H1 (cell line): ENCODE data around the gene FUT6. TPM values are rescaled to one million over a fixed set of nuclear protein-coding genes. Genes with fewer than 3 reads are reported as not detected.

Source experiments
- BRCA1 ChIP-seq: IDR thresholded peaks from 2 replicates; pipeline ENCODE4 v1.6.1; 2012; ENCODE audit warnings: low read depth, low read length, improper control_type of control experiment
- E2F6 ChIP-seq: IDR thresholded peaks from 2 replicates; pipeline ENCODE4 v1.6.1; 2012; ENCODE audit warnings: inconsistent platforms
- HDAC2 ChIP-seq, 2 experiments: fragments of 300-600 bp in 1 of 2; sonication (generic) in 1 of 2; IDR thresholded peaks; 2 replicates each; pipeline ENCODE4 v1.6.1; 2011 to 2012; ENCODE audit warnings: low read depth in 2 of 2, low read length in 2 of 2, mild to moderate bottlenecking in 2 of 2, moderate library complexity in 2 of 2, borderline replicate concordance in 1 of 2, inconsistent platforms in 1 of 2
- KDM1A ChIP-seq: fragments of 200-600, 300-600 bp; sonication (generic); IDR thresholded peaks from 2 replicates; pipeline ENCODE4 v1.7.1; 2016; ENCODE audit warnings: mild to moderate bottlenecking, low read length, borderline replicate concordance
- RNF2 ChIP-seq: fragments of 200-900, 300-1000 bp; sonication (generic); IDR thresholded peaks from 2 replicates; pipeline ENCODE4 v1.7.1; 2016; ENCODE audit warnings: borderline replicate concordance, low read depth, mild to moderate bottlenecking, antibody characterized with exemption, low read length; ENCODE audit not compliant: poor library complexity, severe bottlenecking; ENCODE audit errors: missing control alignments
- SP1 ChIP-seq: IDR thresholded peaks from 2 replicates; pipeline ENCODE4 v1.6.1; 2011; ENCODE audit warnings: low read depth, low read length
- SP2 ChIP-seq: IDR thresholded peaks from 2 replicates; pipeline ENCODE4 v1.6.1; 2012; ENCODE audit warnings: mild to moderate bottlenecking, low read length, inconsistent platforms
- SUZ12 ChIP-seq: fragments of 200-600 bp; sonication (generic); IDR thresholded peaks from 2 replicates; pipeline ENCODE4 v1.6.1; 2012; ENCODE audit warnings: mild to moderate bottlenecking, inconsistent platforms, low read length, moderate library complexity, mixed read lengths
- TBP ChIP-seq: IDR thresholded peaks from 2 replicates; pipeline ENCODE4 v1.6.1; 2011; ENCODE audit warnings: low read depth, low read length, improper control_type of control experiment
- TCF12 ChIP-seq: IDR thresholded peaks from 2 replicates; pipeline ENCODE4 v1.6.1; 2011; ENCODE audit warnings: low read depth, mild to moderate bottlenecking, low read length
- polyA plus RNA-seq, 7 experiments: library from polyadenylated mRNA; depleted of rRNA in 3 of 7; stranded (reverse) in 5 of 7; unstranded in 2 of 7; fragments of >200 nt in 5 of 7; fragments of 200-250 nt in 2 of 7; gene quantifications; 1 replicate in 5 of 7; 2 replicates in 1 of 7; 4 replicates in 1 of 7; pipeline versions ENCODE4 v1.2.1 to v1.2.3, GENCODE V29; 2011 to 2013; ENCODE audit warnings: missing spikeins in 2 of 7, mixed read lengths in 2 of 7
- total RNA-seq: library from RNA; stranded (reverse); fragmentation: NEBNext Ultra II Directional; extraction: Animal tissue kit (Norgen Biotek cat#: 25700); gene quantifications from 2 replicates; pipeline ENCODE4 v1.2.1, GENCODE V29; 2021
- TF ChIP-seq, protein P1 (sequence below): fragments of 300-600 bp; sonication (generic); IDR thresholded peaks from 2 replicates; pipeline ENCODE4 v1.7.1; 2012; ENCODE audit warnings: low read length, moderate library complexity, mild to moderate bottlenecking, inconsistent platforms; ENCODE audit not compliant: insufficient replicate concordance

The FUT6 gene
- total and polyA plus RNA-seq, 2 of the 8 experiments (the other 6 are each of a cell fraction or from before 2014, with no cell fraction given), result not detected

GRCh38 chr19:5793188-5793587 lies 46.3 kb downstream of the FUT6 start (continued):
- TF ChIP-seq, protein P1, sequence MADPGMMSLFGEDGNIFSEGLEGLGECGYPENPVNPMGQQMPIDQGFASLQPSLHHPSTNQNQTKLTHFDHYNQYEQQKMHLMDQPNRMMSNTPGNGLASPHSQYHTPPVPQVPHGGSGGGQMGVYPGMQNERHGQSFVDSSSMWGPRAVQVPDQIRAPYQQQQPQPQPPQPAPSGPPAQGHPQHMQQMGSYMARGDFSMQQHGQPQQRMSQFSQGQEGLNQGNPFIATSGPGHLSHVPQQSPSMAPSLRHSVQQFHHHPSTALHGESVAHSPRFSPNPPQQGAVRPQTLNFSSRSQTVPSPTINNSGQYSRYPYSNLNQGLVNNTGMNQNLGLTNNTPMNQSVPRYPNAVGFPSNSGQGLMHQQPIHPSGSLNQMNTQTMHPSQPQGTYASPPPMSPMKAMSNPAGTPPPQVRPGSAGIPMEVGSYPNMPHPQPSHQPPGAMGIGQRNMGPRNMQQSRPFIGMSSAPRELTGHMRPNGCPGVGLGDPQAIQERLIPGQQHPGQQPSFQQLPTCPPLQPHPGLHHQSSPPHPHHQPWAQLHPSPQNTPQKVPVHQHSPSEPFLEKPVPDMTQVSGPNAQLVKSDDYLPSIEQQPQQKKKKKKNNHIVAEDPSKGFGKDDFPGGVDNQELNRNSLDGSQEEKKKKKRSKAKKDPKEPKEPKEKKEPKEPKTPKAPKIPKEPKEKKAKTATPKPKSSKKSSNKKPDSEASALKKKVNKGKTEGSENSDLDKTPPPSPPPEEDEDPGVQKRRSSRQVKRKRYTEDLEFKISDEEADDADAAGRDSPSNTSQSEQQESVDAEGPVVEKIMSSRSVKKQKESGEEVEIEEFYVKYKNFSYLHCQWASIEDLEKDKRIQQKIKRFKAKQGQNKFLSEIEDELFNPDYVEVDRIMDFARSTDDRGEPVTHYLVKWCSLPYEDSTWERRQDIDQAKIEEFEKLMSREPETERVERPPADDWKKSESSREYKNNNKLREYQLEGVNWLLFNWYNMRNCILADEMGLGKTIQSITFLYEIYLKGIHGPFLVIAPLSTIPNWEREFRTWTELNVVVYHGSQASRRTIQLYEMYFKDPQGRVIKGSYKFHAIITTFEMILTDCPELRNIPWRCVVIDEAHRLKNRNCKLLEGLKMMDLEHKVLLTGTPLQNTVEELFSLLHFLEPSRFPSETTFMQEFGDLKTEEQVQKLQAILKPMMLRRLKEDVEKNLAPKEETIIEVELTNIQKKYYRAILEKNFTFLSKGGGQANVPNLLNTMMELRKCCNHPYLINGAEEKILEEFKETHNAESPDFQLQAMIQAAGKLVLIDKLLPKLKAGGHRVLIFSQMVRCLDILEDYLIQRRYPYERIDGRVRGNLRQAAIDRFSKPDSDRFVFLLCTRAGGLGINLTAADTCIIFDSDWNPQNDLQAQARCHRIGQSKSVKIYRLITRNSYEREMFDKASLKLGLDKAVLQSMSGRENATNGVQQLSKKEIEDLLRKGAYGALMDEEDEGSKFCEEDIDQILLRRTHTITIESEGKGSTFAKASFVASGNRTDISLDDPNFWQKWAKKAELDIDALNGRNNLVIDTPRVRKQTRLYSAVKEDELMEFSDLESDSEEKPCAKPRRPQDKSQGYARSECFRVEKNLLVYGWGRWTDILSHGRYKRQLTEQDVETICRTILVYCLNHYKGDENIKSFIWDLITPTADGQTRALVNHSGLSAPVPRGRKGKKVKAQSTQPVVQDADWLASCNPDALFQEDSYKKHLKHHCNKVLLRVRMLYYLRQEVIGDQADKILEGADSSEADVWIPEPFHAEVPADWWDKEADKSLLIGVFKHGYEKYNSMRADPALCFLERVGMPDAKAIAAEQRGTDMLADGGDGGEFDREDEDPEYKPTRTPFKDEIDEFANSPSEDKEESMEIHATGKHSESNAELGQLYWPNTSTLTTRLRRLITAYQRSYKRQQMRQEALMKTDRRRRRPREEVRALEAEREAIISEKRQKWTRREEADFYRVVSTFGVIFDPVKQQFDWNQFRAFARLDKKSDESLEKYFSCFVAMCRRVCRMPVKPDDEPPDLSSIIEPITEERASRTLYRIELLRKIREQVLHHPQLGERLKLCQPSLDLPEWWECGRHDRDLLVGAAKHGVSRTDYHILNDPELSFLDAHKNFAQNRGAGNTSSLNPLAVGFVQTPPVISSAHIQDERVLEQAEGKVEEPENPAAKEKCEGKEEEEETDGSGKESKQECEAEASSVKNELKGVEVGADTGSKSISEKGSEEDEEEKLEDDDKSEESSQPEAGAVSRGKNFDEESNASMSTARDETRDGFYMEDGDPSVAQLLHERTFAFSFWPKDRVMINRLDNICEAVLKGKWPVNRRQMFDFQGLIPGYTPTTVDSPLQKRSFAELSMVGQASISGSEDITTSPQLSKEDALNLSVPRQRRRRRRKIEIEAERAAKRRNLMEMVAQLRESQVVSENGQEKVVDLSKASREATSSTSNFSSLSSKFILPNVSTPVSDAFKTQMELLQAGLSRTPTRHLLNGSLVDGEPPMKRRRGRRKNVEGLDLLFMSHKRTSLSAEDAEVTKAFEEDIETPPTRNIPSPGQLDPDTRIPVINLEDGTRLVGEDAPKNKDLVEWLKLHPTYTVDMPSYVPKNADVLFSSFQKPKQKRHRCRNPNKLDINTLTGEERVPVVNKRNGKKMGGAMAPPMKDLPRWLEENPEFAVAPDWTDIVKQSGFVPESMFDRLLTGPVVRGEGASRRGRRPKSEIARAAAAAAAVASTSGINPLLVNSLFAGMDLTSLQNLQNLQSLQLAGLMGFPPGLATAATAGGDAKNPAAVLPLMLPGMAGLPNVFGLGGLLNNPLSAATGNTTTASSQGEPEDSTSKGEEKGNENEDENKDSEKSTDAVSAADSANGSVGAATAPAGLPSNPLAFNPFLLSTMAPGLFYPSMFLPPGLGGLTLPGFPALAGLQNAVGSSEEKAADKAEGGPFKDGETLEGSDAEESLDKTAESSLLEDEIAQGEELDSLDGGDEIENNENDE, result no peak
- TF ChIP-seq TBP (no peak), TCF12 (no peak), HDAC2 (IDR thresholded peaks at IDR 0.05; ENCODE audit: borderline replicate concordance in 1 of 2, low read depth in 2 of 2, low read length in 2 of 2) (no peak), SP1 (no peak), SUZ12 (no peak), E2F6 (no peak), RNF2 (no peak), SP2 (no peak), KDM1A (no peak), BRCA1 (no peak)
